Measurements from ENCODE around the gene COL7A1.

COL7A1 gene

DNA sequence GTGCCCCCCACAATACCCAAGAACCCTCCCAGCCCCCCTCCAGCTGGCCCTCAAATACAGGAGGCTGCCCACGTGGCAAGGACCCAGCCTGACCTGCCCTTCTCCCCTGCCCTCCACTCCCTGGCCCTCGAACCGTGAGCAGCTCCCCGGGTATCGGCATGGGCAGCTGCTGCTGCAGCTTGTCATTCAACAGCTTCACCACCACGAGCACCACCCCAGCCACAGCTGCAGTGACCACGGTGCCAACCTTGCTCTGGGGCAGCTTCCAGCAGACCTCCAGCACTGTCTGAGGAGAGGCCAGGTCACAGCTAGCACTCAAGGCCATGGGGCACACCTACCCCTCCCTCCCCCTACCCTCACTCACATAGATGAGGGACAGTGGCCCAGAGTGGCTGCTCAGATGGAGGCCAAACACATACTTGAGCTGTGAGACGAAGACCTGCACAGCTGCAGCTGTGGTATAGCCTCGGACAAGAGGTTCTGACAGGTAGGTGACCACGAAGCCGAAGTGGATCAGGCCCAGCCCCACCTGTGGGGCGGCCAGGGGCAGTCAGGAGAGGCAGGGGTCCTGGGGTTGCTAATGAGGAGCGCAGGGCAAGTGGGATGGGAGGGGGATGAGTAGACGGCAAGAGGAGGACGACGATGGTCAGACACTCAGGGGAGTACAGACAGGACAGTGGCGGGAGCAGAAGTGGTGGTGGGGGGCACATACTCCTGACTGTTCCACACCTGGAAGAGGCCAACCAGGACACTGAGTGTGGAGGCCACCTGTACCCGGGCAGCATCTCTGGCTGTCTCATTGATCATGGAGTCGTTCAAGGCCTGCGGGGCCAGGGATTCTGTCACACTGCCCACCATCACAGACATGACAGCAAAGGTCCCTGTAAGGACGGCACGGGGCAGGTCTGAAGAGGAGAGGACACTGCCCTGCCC is 36.7 kb upstream of the COL7A1 start:
- Histone ChIP-seq H3K27me3 (ENCODE audit: low read depth, low read length) (no peaks in the 10 kb centered on the region), H3K4me2 (ENCODE audit: low read length) (no peak overlapping the region), H3K9ac (ENCODE audit: low read length) (no peak overlapping the region), H3K79me2 (ENCODE audit: low read length) (0 out of 2 replicates have a peak, but pooled peaks cover 4% of the 10 kb centered on the region), H3K9me3 (ENCODE audit: insufficient read depth, low read length) (no peaks in the 10 kb centered on the region), H3K27ac (ENCODE audit: low read length) (no peak overlapping the region), H3K4me3 (ENCODE audit: low read length) (no peak overlapping the region), H3K36me3 (replicated peaks; ENCODE audit: low read depth, low read length) (peaks cover 24% of the 10 kb centered on the region), H4K20me1 (ENCODE audit: insufficient read depth, low read length) (peaks cover 9% of the 10 kb centered on the region; the same call in 1 of the 2 replicates), H2AFZ (ENCODE audit: low read depth, low read length) (no peak overlapping the region), H3K4me1 (ENCODE audit: low read length) (peaks cover 14% of the 10 kb centered on the region)
- no peak for TF ChIP-seq EZH2phosphoT487 (IDR thresholded peaks at IDR 0.05; ENCODE audit: low read depth)
- TF ChIP-seq, protein P1, sequence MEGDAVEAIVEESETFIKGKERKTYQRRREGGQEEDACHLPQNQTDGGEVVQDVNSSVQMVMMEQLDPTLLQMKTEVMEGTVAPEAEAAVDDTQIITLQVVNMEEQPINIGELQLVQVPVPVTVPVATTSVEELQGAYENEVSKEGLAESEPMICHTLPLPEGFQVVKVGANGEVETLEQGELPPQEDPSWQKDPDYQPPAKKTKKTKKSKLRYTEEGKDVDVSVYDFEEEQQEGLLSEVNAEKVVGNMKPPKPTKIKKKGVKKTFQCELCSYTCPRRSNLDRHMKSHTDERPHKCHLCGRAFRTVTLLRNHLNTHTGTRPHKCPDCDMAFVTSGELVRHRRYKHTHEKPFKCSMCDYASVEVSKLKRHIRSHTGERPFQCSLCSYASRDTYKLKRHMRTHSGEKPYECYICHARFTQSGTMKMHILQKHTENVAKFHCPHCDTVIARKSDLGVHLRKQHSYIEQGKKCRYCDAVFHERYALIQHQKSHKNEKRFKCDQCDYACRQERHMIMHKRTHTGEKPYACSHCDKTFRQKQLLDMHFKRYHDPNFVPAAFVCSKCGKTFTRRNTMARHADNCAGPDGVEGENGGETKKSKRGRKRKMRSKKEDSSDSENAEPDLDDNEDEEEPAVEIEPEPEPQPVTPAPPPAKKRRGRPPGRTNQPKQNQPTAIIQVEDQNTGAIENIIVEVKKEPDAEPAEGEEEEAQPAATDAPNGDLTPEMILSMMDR (IDR thresholded peaks at IDR 0.05; ENCODE audit: low read depth, low read length): no peak

DNA sequence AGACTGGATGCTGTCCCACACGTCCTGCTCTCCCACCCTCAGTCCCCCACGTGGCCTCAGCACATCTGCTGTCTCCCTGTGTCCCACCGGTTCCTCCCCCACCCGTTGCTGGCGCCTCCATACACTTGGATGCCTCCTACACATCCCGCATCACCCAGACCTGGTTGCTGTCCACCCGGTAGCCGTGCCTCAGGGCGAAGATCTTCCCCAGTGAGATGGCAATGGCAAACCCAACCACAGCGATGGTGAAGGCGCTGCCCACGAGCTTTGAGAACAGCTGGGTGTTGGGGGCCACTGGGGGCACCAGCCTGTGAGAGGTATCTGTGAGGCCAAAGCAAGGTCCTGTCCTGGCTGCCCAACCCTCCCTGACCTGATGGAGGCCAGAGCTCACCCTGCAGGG is 35.7 kb upstream of the COL7A1 start:
- H3K27me3 ChIP-seq (ENCODE audit: low read depth, low read length): no peaks in the 10 kb centered on the region
- H3K36me3 ChIP-seq (replicated peaks; ENCODE audit: low read depth, low read length): peaks cover 24% of the 10 kb centered on the region
- H3K4me2 ChIP-seq (ENCODE audit: low read length): no peak overlapping the region
- no peak overlapping the region for H3K9ac ChIP-seq (ENCODE audit: low read length)
- H4K20me1 ChIP-seq (ENCODE audit: insufficient read depth, low read length): peaks cover 9% of the 10 kb centered on the region; the same call in 1 of the 2 replicates
- TF ChIP-seq, protein P1 (IDR thresholded peaks at IDR 0.05; ENCODE audit: low read depth, low read length): no peak
- TF ChIP-seq EZH2phosphoT487 (IDR thresholded peaks at IDR 0.05; ENCODE audit: low read depth): no peak
- no peak overlapping the region for H3K27ac ChIP-seq (ENCODE audit: low read length)
- no peak overlapping the region for H2AFZ ChIP-seq (ENCODE audit: low read depth, low read length)
- H3K4me3 ChIP-seq (ENCODE audit: low read length): no peak overlapping the region
- H3K4me1 ChIP-seq (ENCODE audit: low read length): peaks cover 8% of the 10 kb centered on the region
- no peaks in the 10 kb centered on the region for H3K9me3 ChIP-seq (ENCODE audit: insufficient read depth, low read length)
- H3K79me2 ChIP-seq (ENCODE audit: low read length): 0 out of 2 replicates have a peak, but pooled peaks cover 4% of the 10 kb centered on the region

DNA sequence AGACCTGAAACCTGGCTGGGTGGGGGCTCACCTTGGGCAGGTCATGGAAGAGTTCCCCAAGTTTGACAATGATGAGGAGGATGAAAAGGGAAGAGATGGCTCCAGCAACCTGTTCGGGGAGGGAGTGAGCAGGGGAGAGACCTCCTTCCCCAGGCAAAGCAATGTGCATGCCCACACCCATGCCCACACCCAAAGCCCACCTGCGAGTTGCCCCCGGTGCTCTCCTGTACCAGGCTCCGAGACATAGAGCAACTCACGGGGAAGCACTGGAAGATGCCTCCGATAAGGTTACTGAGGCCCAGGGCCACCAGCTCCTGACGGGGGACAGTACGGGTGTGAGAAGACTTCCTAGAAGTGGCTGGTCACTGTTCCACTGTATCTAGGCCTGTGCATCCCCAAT is 35.3 kb upstream of the COL7A1 start:
- TF ChIP-seq EZH2phosphoT487 (IDR thresholded peaks at IDR 0.05; ENCODE audit: low read depth): no peak
- TF ChIP-seq, protein P1 (IDR thresholded peaks at IDR 0.05; ENCODE audit: low read depth, low read length): no peak
- Histone ChIP-seq H3K4me3 (ENCODE audit: low read length) (no peak overlapping the region), H4K20me1 (ENCODE audit: insufficient read depth, low read length) (peaks cover 9% of the 10 kb centered on the region; the same call in 1 of the 2 replicates), H3K27me3 (ENCODE audit: low read depth, low read length) (no peaks in the 10 kb centered on the region), H3K36me3 (replicated peaks; ENCODE audit: low read depth, low read length) (peaks cover 28% of the 10 kb centered on the region), H3K9me3 (ENCODE audit: insufficient read depth, low read length) (no peaks in the 10 kb centered on the region), H2AFZ (ENCODE audit: low read depth, low read length) (no peak overlapping the region), H3K4me1 (ENCODE audit: low read length) (peaks cover 8% of the 10 kb centered on the region), H3K79me2 (ENCODE audit: low read length) (0 out of 2 replicates have a peak, but pooled peaks cover 4% of the 10 kb centered on the region), H3K9ac (ENCODE audit: low read length) (no peak overlapping the region), H3K4me2 (ENCODE audit: low read length) (no peak overlapping the region), H3K27ac (ENCODE audit: low read length) (no peak overlapping the region)

DNA sequence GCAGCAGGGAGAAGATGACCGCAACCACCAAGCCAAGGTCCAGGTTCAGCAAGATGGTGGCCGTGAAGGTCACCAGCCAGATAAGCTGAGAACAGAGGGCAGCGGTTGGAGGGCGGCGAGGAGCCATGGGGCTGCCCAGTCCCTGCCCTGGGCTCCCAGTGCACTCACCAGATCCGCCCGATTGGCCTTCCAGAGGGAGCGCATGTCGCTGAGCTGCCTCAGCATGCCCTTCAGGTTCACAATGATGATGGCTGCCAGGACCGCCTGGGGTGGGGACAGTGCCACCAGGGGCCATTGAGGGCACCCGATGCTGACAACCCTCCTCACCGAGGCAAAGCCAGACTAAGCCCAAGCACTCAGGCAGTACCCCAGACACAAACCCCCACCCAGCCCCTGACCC is 34.8 kb upstream of the COL7A1 start:
- H3K36me3 ChIP-seq (replicated peaks; ENCODE audit: low read depth, low read length): peaks cover 29% of the 10 kb centered on the region
- no peaks in the 10 kb centered on the region for H3K9me3 ChIP-seq (ENCODE audit: insufficient read depth, low read length)
- H3K79me2 ChIP-seq (ENCODE audit: low read length): 0 out of 2 replicates have a peak, but pooled peaks cover 4% of the 10 kb centered on the region
- H2AFZ ChIP-seq (ENCODE audit: low read depth, low read length): no peak overlapping the region
- H3K4me2 ChIP-seq (ENCODE audit: low read length): no peak overlapping the region
- peaks cover 9% of the 10 kb centered on the region; the same call in 1 of the 2 replicates for H4K20me1 ChIP-seq (ENCODE audit: insufficient read depth, low read length)
- no peak overlapping the region for H3K9ac ChIP-seq (ENCODE audit: low read length)
- H3K27me3 ChIP-seq (ENCODE audit: low read depth, low read length): no peaks in the 10 kb centered on the region
- TF ChIP-seq EZH2phosphoT487 (IDR thresholded peaks at IDR 0.05; ENCODE audit: low read depth): no peak
- TF ChIP-seq, protein P1 (IDR thresholded peaks at IDR 0.05; ENCODE audit: low read depth, low read length): no peak
- H3K4me3 ChIP-seq (ENCODE audit: low read length): no peak overlapping the region
- peaks cover 8% of the 10 kb centered on the region for H3K4me1 ChIP-seq (ENCODE audit: low read length)
- no peak overlapping the region for H3K27ac ChIP-seq (ENCODE audit: low read length)

All from OCI-LY3 (cell line).